ENCODE results near the gene NCOA3. TPM values are rescaled to one million over a fixed set of nuclear protein-coding genes. Genes with fewer than 3 reads are reported as not detected.
A peak's percentile ranks its signal among the peaks of the same experiment; 100 is the strongest.

The NCOA3 gene
- polyA plus RNA-seq, 10 donors: 12.9 to 18.9 (median 16.3) TPM

DNA sequence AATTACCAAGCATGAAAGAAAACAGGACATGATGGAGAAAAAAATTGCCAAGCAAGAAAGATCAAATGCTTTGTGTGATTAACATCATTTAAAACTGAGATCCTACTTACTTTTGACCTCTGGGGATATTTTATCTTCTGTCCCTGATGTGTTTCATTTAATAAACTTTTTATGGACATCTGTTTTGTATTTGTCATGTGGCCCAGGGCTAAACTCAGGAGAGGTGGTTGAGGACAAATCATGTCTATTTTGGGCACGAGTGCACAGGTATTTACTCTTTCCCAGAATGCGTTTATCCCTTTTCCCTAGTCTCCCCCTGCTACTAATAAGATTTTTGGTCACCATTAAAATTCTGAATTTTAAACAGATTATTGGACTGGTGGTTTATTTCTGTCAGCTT, 128.2 kb downstream of the NCOA3 start:
- no peak for DNase-seq

DNA sequence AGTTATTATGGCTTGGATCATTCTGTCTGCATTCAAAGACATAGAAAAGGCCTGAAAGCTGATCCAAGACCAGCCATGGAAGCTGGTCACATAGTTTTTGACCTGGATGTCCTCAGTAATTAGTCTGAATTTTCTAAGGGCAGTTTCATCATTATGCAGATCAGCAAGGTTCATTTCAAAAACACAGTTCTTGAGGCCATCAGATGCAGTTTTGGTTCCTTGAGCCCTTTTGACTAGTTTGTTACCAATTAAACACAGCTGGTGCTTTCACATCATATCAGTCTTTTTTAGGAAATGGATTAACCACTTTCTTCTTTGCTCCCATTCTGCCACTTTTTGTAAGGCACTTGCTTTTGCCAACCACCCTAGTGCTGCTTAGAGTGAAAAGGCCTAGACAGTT, 129.4 kb downstream of the NCOA3 start:
- no peak for DNase-seq

DNA sequence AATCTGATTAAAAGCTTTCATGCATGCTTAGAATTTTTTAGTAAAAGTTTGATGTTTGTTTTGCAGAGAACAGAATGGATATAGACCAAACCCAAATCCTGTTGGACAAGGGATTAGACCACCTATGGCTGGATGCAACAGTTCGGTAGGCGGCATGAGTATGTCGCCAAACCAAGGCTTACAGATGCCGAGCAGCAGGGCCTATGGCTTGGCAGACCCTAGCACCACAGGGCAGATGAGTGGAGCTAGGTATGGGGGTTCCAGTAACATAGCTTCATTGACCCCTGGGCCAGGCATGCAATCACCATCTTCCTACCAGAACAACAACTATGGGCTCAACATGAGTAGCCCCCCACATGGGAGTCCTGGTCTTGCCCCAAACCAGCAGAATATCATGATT, 133.6 kb downstream of the NCOA3 start:
- no peak for DNase-seq

GRCh38 chr20:47638851-47639250, 137.2 kb downstream of the NCOA3 start:
- DNase-seq: no peak

DNA sequence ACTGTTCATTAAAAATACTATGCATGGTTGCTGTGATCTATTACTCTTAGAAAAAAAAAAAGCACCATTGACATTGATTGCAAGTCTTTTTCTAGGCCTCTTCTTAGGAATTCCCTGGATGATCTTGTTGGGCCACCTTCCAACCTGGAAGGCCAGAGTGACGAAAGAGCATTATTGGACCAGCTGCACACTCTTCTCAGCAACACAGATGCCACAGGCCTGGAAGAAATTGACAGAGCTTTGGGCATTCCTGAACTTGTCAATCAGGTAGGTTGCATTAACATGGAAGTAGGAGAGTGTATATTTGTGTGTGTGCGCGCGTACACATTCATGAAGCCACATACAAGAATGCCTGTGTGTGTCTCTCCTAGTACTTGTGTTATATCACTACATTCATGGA, 140.4 kb downstream of the NCOA3 start:
- no peak for DNase-seq

DNA sequence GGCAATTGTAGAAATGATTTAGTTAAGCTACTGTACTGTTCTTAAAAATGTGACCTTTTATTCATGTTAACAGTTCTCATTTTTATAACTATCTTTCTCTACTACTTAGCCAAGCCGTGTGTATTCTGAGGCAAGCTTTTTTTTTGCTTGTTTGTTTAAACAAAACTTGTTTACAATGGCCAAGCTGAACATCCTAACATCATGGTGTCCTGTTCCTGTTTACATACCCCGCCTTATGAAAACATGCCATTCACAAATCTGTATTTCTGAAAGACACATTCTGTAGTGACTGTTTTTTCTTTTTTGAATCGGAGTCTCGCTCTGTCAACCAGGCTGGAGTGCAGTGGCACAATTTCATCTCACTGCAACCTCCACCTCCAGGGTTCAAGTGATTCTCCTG, 140.9 kb downstream of the NCOA3 start:
- no peak for DNase-seq

DNA sequence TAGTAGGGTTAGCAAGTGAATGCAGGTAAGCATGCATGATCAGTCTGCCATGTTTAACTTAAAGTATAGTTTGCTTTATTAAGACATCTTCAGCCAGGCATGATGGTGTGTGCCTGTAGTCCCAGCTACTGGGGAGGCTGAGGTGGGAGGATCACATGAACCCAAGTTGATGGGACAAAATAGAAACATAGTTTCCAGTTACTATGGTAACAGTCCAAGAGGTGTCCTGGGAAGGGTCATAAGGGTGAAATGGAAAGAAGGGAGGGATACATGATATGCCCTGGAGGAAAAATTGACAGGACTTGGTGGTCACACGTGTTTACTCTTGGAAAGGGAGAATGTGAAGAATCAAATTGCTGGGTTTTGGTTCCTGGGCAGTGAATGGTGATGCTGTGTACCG, 143.9 kb downstream of the NCOA3 start:
- DNase-seq: no peak

- no peak for DNase-seq
These were observed 146.3 kb downstream of the NCOA3 start for GRCh38 chr20:47647994-47648393.

DNA sequence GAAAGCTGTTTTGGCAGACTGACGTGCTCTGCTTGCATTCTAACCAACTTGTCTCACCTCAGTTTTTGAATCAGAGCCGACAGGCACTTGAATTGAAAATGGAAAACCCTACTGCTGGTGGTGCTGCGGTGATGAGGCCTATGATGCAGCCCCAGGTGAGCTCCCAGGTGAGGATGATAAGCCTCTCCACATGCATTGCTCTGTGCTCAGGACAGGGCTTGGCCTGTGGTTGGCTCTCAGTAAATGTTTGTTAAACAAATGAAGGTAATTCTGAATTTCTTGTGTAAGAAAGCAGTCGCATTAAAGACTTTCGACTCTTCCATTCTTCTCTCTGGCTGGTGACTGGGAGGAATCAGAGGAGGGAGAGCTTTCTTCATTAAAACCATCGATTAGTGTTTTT, 147.3 kb downstream of the NCOA3 start:
- no peak for DNase-seq

GRCh38 chr20:47652301-47652700, 150.6 kb downstream of the NCOA3 start:
- no peak for DNase-seq

GRCh38 chr20:47652794-47653193, 151.1 kb downstream of the NCOA3 start:
- DNase-seq: no peak

- DNase-seq: no peak
These were observed 152.2 kb downstream of the NCOA3 start for GRCh38 chr20:47653869-47654268.

GRCh38 chr20:47654370-47654769, 152.7 kb downstream of the NCOA3 start:
- DNase-seq: no peak

- no peak for DNase-seq
These were observed 153.9 kb downstream of the NCOA3 start for GRCh38 chr20:47655635-47656034.

DNA sequence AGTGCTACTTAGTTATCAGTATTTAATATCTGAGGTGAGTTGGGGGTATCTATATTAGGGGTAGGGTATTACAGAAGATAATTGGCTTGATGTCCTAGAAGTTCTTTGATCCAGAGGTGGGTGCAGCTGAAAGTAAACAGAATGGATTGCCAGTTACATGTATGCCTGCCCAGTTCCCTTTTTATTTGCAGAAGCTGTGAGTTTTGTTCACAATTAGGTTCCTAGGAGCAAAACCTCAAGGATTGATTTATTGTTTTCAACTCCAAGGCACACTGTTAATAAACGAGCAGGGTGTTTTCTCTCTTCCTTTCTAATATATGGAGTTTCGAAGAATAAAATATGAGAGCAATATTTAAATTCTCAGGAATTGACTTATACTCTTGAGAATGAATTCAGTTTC, 154.6 kb downstream of the NCOA3 start:
- DNase-seq: no peak

- DNase-seq: no peak
These were observed 158.4 kb downstream of the NCOA3 start for GRCh38 chr20:47659904-47660601.

DNA sequence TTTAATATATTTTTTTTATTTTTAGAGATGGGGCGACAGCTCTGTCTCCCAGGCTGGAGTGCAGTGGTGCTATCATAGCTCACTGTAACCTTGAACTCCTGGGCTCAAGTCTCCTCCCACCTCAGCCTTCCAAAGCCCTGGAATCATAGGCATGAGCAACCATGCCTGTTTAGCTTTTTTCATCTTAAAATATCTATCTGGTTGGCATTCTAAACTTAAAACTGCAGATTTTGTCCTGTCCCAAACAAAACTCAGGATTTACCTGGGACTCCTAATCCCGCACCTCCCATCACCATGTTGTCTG, 158.9 kb downstream of the NCOA3 start:
- DNase-seq: no peak

DNA sequence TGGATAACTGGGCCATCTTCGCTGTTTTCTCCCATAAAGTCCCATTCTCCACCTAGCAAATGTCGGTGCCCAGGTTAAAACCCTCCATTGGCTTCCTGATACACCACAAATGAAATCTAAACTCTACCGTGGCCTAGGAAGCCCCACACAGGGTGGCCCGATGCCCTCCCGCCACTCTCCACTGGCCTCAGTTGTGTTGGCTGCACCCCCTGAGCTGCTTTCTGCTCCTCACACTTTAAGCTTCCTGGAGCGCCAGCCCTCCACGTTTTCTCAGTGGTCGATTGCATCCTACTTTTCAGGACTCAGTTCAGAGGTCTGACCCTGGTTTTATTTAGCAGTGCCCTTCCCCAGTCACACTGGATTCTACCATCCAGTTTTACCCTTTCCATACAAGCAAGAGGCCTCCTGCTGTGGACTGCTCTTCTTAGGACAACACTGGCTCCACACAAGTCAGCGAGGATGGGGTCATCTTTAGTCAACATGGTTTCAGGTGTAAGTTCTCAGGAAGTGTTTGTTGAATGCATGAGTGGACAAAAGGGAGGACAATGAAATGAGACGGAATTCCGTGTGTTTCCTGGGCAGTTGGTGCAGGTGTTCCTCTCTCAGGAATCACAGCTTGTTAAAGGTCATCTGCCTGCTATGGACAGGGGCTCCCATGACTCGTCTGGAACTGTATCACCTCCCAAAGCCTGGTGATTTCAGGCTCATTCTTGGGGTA, 159.5 kb downstream of the NCOA3 start:
- DNase-seq: no peak

- no peak for DNase-seq
These were observed 160.0 kb downstream of the NCOA3 start for GRCh38 chr20:47661714-47662113.

GRCh38 chr20:47662483-47663353, 161.0 kb downstream of the NCOA3 start:
- no peak for DNase-seq

- DNase-seq: peak; percentile 72 to 89 (median 85)
These were observed 161.8 kb downstream of the NCOA3 start for GRCh38 chr20:47663354-47664067.

- DNase-seq: no peak
These were observed 162.4 kb downstream of the NCOA3 start for GRCh38 chr20:47664068-47664437.
